GM06990 (cell line): ENCODE measurements around the gene ISY1.

ENCODE experiments used
- DNase-seq: peaks from one replicate; pipeline ENCODE4 v3.0.0-alpha.2; 2011; ENCODE audit not compliant: insufficient read length; ENCODE audit errors: extremely low read depth
- H3K27me3 ChIP-seq: replicated peaks from 2 replicates; pipeline ENCODE4 v1.6.0; 2011; ENCODE audit warnings: low read length; ENCODE audit not compliant: control insufficient read depth, insufficient read depth
- H3K36me3 ChIP-seq: 2 replicates; pipeline ENCODE4 v1.5.1; 2011; ENCODE audit warnings: low read length; ENCODE audit not compliant: control insufficient read depth, insufficient read depth
- H3K4me3 ChIP-seq: replicated peaks from 2 replicates; pipeline ENCODE4 v1.5.1; 2011; ENCODE audit warnings: low read depth, mild to moderate bottlenecking, control low read depth, low read length
- CTCF ChIP-seq: IDR thresholded peaks from 2 replicates; pipeline ENCODE4 v1.5.1; 2011; ENCODE audit warnings: low read length, control low read depth, mild to moderate bottlenecking, inconsistent platforms; ENCODE audit not compliant: insufficient read depth, poor library complexity, severe bottlenecking

The ISY1 gene

GRCh38 chr3:129078510-129078909 is 82.4 kb downstream of the ISY1 start:
- H3K27me3 ChIP-seq: no peaks in the 10 kb centered on the region
- H3K36me3 ChIP-seq: no peaks in the 10 kb centered on the region
- DNase-seq: no peak
- no peak for TF ChIP-seq CTCF
- H3K4me3 ChIP-seq: no peak overlapping the region
